ENCODE data around the gene DNM3.
"Not testable (repeated sequence)": the region's sequence is repeated elsewhere in the genome, so short reads cannot be mapped to it uniquely, and the experiment has no call there.

The DNM3 gene

GRCh38 chr1:172402878-172403569 lies 561.7 kb downstream of the DNM3 start:
- no peak for DNase-seq

- no peak for DNase-seq
Measured at GRCh38 chr1:172404121-172404520, 562.8 kb downstream of the DNM3 start.

- no peak for DNase-seq
Measured at GRCh38 chr1:172405912-172406311, 564.6 kb downstream of the DNM3 start.

GRCh38 chr1:172406968-172407367 lies 565.7 kb downstream of the DNM3 start:
- no peak for DNase-seq

GRCh38 chr1:172408958-172409357 lies 567.7 kb downstream of the DNM3 start:
- DNase-seq, result no peak

GRCh38 chr1:172410027-172410426 lies 568.7 kb downstream of the DNM3 start:
- DNase-seq, result no peak

GRCh38 chr1:172411791-172412338 lies 570.6 kb downstream of the DNM3 start:
- no peak for DNase-seq

- no peak for DNase-seq
Measured at GRCh38 chr1:172414331-172414730, 573.0 kb downstream of the DNM3 start.

GRCh38 chr1:172416496-172417035 lies 575.3 kb downstream of the DNM3 start:
- DNase-seq, result no peak

GRCh38 chr1:172417557-172417956 lies 576.3 kb downstream of the DNM3 start:
- DNase-seq, result no peak

- DNase-seq, result no peak
Measured at GRCh38 chr1:172420385-172420784, 579.1 kb downstream of the DNM3 start, which contains the start of gene C1orf105. Gene C1orf105 (plus strand): TSS chr1:172420685. CDS start chr1:172420886, 201 bp downstream.

- no peak for DNase-seq
Measured at GRCh38 chr1:172421974-172422604, 580.8 kb downstream of the DNM3 start.

GRCh38 chr1:172423336-172423735 lies 582.0 kb downstream of the DNM3 start:
- no peak for DNase-seq

GRCh38 chr1:172425339-172425738 lies 584.0 kb downstream of the DNM3 start:
- DNase-seq, result no peak

GRCh38 chr1:172427191-172427590 lies 585.9 kb downstream of the DNM3 start:
- no peak for DNase-seq

- DNase-seq, result peak; percentile 70
Measured at GRCh38 chr1:172429331-172430127, 588.2 kb downstream of the DNM3 start.

GRCh38 chr1:172430128-172430454 lies 588.8 kb downstream of the DNM3 start:
- no peak for DNase-seq

GRCh38 chr1:172431204-172431603 lies 589.9 kb downstream of the DNM3 start:
- no peak for DNase-seq

GRCh38 chr1:172431721-172432192 lies 590.5 kb downstream of the DNM3 start:
- no peak for DNase-seq

GRCh38 chr1:172437183-172437582 lies 595.9 kb downstream of the DNM3 start:
- not testable (repeated sequence) for DNase-seq

GRCh38 chr1:172442404-172442803 lies 601.1 kb downstream of the DNM3 start:
- DNase-seq, result no peak

- no peak for DNase-seq
Measured at GRCh38 chr1:172442843-172443565, 601.7 kb downstream of the DNM3 start.

Data from SHP77 treated with DMSO at 0.1 percent for 48 hours (cell line).